Stimulated activated CD4-positive, alpha-beta T cell treated with anti-CD3 and anti-CD28 coated beads, Interleukin-4, amount 100 ng/mL, for 24 hours (primary cell): ENCODE measurements around the gene ADSS1.

Experiments
- DNase-seq: peaks from one replicate; pipeline ENCODE4 v3.0.0-alpha.2; 2020

The ADSS1 gene

GRCh38 chr14:104700225-104700651 is 23.8 kb upstream of the ADSS1 start:
- no peak for DNase-seq

GRCh38 chr14:104700747-104701217 is 23.2 kb upstream of the ADSS1 start:
- no peak for DNase-seq

GRCh38 chr14:104701383-104702076 is 22.5 kb upstream of the ADSS1 start:
- no peak for DNase-seq

- no peak for DNase-seq
These were observed 21.9 kb upstream of the ADSS1 start for GRCh38 chr14:104702106-104702505.

GRCh38 chr14:104702673-104703072 is 21.4 kb upstream of the ADSS1 start:
- no peak for DNase-seq

- DNase-seq: no peak
These were observed 20.8 kb upstream of the ADSS1 start for GRCh38 chr14:104703269-104703668.

- no peak for DNase-seq
These were observed 19.8 kb upstream of the ADSS1 start for GRCh38 chr14:104704252-104704651.

GRCh38 chr14:104705340-104706047 is 18.5 kb upstream of the ADSS1 start:
- DNase-seq: no peak

GRCh38 chr14:104706733-104707607 is 17.1 kb upstream of the ADSS1 start:
- DNase-seq: no peak

GRCh38 chr14:104707608-104708595 is 16.1 kb upstream of the ADSS1 start:
- no peak for DNase-seq

GRCh38 chr14:104708606-104709268 is 15.3 kb upstream of the ADSS1 start:
- peak; percentile 76 for DNase-seq

GRCh38 chr14:104709387-104710039 is 14.5 kb upstream of the ADSS1 start:
- no peak for DNase-seq

GRCh38 chr14:104710071-104710735 is 13.8 kb upstream of the ADSS1 start:
- no peak for DNase-seq

- no peak for DNase-seq
These were observed 10.9 kb upstream of the ADSS1 start for GRCh38 chr14:104712881-104713734.

- no peak for DNase-seq
These were observed 10.0 kb upstream of the ADSS1 start for GRCh38 chr14:104714066-104714465.

- no peak for DNase-seq
These were observed 9.3 kb upstream of the ADSS1 start for GRCh38 chr14:104714681-104715080.

- DNase-seq: no peak
These were observed 8.6 kb upstream of the ADSS1 start for GRCh38 chr14:104715416-104715815.

GRCh38 chr14:104715871-104716270 is 8.2 kb upstream of the ADSS1 start:
- no peak for DNase-seq

- no peak for DNase-seq
These were observed 6.9 kb upstream of the ADSS1 start for GRCh38 chr14:104717137-104717536.
